GM18511 (cell line): Measurements from ENCODE around the gene NAV2.

ENCODE experiments used
- ATAC-seq: cut with Tn5 transposase; IDR thresholded peaks from one replicate; pipeline ENCODE4 v1.9.1; 2021; ENCODE audit warnings: mild to moderate bottlenecking, moderate library complexity; ENCODE audit not compliant: unreplicated experiment

The NAV2 gene

DNA sequence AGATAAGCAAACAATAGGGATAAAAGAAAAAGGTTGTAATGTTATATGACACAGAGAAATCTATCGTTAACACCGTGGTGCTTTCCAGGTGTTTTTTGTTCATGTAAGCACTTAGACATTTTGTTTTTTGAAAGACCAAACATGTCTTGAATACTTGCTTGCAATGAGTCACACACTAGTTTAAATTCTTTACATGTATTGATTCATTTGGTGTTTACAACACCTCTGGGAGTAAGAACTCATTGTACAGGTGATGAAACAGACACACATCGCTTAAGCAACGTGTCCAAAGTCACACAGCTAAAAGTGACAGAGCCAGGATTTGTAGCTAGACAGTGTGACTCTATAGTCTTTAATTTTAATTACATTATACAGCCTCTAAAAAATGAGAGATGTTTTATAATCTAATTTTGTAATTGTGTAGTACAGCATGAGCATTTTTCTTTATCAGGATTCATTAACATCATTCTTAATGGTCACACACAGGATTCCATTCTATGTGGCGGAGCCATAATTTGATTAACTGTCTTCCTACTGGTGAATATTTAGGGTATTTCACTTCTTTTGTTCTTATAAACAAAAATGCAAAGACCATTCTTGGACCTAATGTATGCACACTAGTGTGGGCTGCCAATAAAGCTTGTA, 298.8 kb downstream of the NAV2 start:
- ATAC-seq = no peak

DNA sequence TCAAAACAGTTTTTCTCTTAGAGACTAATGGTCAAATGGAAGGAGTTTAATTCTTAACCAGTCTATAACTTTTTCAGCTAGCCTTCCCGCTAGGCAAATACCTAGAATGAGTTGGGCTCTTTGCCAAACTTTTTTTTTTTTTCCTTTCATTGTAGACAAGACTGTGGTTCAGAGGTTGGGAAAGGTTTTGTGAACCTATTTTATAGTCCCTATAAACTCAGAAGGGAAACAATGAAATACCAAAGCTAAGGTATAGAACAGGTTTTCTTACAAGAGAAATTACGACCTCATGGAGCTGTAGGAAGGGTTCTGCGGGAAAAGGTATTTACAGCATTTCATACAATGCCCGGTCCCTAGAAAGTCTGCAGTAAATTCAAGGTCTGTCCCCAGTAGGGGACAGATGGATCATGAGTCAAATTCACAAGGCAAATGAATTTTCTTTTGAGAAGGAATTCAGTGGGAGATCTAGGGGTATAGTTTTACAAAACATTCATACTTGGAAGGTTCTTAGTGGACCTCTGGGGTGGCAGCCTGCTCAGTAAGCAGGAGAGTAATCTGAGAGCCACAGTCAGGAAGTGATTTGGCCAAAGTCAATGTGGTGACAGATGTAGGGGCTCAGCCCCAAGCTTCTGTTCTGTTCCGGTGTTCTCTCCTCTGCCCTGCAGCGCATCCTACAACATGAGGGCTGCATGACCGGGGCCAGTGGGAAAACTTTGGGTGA, 300.9 kb downstream of the NAV2 start:
- ATAC-seq = no peak

DNA sequence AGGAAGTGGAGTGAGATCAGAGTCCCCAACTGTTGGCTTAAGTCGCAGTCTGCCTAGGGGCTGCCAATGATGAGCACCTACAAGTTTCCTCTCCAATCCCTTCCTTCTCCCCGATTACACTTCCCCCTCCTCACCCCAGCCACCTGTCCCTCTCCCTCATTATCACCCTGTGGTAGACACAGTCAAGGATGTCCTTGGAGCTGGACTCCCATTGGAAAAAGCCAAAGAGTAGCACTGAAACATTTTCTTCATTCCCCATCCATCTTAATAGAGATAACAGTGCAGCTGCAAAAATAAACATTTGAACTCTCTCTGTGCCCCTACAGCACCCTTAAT, 301.4 kb downstream of the NAV2 start:
- ATAC-seq = no peak

DNA sequence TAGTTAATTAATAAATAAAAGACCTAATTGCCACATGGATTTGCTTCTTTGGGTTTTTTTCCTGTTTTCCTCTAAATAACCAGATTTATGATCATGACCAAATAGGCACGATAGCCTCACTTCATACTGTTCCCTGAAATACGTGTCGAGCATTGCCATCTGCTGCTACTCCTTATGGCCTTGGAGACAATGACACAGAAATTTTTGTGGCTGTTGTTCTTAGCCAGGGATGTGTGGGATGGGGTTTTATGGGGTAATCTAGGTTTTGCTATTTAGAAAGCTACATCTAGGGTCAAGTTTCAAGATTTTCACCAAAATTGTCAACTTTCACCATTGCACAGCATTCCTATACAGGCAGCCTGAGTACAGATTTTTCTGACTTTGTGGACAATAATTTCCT, 302.5 kb downstream of the NAV2 start:
- no peak for ATAC-seq

DNA sequence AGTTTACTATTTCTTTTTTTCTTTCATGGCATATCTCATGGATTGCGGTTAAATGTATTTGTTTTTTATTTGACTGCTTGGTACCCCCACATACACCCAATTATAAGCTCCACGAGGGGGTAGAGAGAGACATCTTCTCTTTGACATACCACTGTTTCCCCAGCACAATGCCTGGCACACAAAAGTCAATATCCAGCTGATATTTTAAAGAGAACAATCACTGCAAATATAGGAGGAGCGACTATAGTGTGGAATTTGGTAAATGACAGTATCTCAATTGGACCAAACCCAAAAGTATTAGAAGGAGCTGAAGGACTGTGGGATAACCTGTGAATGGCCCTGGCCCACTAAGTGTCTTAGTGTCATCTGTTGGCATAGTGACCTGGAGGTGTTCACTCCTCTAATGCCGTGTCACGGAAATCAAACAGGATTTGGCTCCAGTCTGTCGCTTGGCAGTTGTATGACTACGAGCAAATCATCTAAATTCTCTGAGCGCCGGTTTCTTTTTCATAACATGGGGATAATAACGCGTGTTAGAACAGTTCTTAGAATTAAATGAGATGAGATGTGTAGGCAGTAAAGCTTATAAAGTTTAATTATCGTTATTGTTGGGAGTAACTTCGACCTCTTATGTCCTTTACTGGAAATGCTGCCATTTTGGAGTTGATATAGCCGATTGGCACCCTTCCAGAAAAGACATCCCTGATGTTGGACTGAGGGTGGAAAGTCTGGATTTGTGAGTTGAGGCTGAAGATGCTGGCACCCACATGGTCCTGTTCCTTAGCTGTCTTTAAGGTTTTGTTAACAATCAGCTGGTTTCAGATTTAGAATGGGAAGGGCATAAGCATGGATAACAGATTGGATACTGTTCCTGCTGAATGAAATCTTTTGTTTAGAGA, 303.1 kb downstream of the NAV2 start:
- no peak for ATAC-seq

DNA sequence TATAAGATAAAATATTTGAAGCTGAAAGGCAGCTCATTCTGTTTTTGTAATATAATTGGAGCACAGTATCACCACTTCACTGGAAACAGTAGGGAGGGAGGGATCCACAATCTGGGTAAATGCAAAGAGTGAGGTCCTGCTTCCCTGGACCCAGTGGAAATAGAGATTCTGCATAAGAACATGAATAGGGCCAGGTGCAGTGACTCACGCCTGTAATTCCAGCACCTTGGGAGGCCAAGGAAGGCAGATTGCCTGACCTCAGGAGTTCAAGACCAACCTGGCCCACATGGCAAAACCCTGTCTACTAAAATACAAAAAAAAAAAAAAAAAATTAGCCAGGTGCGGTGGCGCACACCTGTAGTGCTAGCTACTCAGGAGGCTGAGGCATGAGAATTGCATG, 303.9 kb downstream of the NAV2 start:
- no peak for ATAC-seq

DNA sequence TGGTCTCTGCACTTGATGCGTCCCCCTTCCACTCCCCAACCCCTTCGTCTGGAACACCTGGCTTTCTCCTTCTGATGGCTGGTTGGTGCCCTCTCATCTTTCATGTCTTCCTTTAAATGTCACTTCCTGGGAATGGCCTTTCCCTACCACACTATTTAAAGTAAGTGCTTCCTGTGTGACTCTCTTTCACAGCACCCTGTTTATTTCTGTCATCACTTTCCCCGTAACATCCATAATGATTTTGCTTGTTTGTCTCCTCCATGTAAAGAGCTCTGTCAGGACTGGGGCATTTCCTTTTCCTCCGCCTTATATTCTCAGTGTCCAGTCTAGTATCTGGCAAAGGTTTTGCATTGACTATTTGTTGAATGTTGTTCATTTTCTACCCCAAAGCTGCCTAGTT, 304.7 kb downstream of the NAV2 start:
- no peak for ATAC-seq

DNA sequence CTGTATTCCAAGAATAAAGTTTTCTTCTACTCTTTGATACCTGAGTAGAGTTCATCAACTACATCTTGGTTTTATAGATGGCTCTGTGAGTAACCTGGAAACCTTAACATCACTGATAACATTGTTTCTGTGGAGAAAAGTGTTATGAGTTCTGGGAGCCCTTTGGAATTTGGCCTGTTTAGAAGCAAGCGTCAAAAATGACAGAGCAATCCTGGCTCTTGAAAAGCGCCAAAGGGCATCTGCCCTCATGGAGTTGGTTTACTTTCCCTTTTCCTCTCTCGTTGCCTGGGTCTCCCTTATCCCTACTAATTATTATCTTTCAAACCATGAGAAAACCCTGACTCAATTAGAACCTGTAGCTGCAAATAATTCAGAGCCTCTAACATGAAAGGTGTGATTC, 307.6 kb downstream of the NAV2 start:
- ATAC-seq = no peak

DNA sequence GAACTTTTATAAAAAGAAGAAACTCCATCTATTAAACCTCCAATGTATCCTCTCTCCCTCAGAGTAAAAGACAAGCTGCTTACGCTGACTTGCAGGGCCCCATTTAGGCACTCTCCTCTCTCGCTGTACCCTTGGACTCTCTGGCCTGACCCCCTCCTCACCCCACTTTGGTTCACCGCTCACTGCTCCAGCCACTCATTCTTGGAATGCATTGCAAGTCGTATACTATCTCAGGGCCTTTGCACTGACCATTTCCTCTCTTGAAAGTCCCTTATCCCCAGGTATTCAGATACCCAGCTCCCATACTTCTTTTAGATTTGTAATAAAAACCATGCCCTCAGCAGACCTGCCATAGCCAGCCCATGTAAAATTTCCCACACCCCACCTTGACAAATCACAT, 308.1 kb downstream of the NAV2 start:
- ATAC-seq = no peak

DNA sequence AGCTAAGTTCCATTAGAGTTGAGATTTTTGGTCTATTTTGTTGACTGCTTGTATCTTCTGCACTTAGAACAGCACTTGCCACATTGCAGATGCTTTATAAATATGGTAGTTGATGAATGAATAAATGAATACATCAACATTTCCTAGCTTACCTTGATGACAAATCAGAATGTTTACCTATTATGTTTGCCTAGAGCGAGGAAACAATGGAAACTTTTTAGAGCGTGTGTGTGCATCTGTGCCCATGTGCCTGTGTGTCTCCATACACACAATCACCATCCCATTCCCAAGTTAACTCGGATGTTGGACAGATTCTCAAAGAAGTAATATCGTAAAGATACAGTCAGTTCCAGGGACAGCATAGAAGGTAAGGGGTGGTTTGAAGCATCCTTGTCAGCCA, 308.6 kb downstream of the NAV2 start:
- no peak for ATAC-seq

DNA sequence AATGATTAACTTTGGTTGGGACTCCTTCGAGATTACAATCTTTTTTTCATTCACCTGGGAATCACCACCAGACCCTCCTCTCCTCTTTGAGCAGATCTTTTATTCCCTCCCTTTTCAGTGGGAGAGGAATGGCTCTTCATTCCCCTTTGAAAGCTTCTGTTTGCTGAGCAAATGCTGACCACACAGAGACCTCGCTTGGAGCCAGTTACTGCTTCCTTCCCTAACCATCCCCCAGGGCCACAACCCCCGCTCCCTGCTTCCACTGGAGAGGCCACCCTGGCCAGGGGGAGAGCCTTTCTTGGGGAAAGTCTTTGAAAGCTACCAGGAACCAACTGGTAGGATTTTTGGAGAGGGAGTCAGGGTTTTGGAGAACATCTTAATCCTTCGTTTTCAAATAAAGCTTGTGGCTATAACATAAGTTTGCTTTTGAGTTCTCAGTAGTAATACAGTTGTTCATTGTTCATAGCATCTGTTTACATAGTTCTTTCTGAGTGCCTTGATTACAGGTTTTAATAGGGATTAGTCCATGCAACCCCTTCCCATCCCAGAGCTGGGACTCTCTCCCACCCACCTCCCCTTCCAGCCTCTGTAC, 309.2 kb downstream of the NAV2 start:
- no peak for ATAC-seq

DNA sequence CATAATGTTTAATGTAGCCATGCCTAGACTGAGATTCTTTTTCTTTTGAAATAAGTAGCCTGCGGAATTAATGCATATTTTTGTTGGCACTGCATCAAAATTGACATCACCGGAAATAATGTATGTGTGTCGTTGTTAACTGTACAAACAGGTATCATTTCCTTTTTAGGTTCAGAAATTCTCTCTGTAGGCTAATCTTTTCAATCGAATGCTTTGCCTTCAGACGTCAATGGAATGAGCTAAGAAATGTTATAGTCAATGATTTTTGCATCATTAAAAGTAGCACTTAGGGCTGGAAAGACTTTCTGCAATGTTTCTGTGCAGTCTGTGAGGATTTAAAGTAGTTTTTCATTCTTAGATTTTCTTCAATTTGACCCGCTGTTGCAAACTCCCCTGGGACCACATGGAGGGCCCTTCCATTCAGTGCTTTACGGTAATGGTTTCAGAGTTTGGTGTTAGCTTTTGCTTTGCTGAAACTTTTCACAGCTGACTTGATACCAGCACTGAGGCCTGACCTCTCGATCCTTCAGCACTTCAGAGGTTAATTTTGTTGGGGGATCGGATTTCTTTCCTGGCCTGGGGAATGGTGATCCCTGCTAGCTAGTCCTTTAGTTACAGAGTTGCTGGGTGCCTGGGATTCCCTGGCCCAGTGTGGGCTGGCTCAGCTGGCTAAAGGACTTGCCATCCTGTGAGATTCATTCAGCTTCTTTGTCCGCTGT, 309.9 kb downstream of the NAV2 start:
- ATAC-seq = no peak

DNA sequence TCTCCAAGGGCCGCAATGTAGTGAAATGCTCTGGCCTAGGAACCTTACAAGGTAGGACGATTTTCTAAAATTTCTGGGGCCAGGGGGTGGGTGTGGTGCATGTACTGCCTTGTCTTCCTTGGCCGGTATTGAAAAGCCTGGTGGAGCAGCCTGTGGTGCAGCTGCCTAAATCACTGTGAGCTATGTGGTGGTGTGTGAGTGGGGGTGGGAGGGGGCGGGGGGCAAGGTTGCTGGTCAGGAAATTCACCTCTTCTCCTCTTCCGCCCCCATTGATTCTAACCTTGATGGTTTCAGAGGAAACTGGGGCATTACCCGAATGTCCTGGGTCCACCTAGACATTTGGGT, 310.4 kb downstream of the NAV2 start:
- ATAC-seq = no peak

DNA sequence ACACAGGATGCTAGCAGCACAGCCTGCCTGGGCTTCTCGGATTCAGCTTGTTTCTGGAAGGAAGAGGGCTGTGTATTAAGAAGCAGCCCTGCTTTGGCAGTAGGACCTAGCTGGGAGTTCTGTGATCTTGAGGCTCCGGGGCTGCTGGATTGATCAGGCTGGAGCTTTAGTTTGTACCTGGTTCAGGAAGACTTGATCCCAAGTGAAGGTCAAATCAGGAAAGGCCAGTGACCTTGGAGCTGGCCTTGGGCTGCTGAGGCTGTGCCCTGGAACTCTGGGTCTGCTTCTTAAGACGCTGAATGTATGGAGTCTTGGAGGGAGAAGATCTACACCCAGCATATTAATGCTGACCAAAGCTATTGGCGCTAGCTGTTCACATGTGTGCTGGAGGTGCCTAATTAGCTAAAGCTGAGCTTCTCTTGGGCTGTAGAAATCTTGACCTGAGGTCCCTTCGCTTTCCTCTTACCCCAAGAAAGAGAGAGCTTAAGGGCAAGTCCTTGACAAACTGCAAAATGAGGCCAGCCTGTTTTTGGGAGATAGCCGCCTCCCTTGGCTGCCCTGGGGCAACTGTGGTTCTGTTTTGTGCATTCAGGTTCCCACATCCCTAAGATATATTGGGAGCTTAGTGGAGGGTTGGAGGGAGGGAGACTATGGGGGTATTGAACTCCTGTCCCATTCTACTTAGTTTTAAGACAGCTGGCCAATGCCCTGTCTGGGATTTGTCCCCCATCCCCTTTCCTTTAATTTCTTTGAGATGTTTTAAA, 311.7 kb downstream of the NAV2 start:
- ATAC-seq = no peak

DNA sequence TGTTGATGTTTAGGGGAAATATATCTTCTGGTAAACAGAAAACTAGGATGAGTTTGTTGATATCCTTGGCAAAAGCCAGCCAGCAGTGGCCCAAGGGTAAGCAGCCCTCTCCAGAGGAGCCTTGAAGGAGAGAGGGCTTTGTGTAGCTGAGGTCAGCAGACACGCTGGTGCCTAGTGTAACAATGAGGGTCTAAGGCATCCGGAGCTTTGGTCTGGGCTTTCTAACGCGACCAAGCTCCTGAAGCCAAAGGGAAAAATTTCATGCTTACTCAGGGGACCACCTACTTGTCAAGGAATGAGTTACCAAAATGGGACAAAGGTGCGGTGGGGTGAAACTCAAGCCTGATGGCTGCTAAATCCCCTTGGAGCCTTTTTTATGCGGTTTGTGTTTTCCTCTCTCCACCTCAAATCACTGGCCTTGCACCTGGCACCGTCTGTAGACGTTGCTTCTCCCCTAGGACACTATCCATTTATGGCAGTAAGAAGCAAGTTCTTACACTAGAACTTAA, 312.7 kb downstream of the NAV2 start:
- ATAC-seq = no peak

DNA sequence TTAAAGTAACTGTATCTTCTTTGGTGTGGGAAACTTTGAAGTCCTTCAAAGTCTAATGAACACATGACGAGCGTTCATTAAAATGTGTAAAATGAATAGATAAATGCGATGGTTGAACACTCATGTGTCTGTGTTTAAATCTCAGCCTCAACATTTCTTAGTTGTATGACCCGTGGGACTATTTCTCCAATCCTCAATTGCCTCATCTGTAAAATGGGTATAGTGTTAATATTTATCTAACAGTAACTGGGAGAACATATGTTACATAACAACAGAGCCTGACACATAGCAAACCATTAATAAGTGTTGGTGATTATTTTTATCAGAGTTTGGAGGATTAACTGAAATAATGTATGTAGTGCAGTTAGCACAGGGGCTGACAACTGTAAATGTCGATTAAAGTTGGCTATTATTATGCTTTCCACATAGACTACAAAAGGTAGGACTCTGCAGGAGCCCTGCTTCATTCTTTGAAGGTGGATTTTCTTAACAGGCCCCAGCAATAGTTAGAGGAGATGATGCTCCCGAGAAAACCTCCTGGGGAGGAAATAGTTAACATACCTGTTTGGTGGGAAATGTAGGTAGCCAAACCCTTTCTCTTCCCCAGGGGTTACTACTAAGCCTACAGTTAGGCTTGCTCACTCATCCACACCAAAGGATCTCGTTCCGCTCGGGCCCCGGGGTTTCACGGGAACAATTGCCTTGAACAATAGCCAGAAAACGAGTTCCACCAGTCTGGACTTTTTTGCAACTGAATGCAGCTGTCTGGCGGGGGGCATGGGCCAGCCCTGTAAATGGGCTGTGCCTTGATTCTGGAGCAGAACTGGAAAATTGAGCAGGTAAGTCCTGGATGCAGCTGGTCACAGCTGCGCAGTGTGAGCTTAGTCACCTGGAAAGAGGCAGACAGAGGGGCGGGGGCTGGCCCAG, 314.3 kb downstream of the NAV2 start:
- ATAC-seq = no peak

DNA sequence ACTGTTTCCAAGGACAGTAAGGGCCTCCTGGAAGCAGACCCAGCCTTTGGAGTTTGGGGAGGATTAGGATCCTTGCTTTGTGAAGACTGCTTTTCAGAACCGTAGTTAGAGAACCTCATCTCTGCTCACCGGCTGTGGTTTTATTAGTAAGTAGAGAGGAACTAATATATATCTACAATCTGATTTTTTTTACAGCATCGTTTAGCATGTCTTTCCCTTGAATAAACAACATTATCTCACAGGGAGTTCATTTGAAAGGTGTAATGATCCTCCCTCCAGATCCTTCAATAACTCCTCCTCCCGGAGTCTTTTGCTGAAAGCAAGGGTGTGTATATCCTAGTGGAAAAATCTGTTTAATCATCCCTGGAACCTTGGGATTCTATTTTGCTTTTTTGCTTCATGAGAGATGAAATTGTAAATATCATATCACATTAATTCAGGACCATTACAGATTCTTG, 314.9 kb downstream of the NAV2 start:
- ATAC-seq = no peak

DNA sequence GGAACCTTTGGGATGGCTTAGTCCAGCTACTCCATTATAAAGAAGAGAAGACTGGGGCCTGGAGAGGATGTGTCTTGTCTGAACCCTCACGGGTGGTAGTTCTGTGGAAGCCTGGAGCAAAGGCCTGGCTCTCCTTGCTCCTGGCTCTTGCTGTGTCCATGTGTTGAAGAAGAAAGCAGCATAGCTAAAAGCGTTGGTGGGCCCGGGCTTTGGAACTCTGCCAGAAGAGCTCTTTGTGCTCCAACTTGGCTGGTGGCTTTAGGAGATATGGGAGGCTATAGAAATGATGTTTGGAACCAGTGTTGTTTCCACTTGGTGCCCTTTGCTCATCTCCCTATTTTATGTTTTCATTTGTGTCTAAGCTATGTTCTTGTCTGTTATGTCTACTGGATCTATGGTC, 316.6 kb downstream of the NAV2 start:
- ATAC-seq = no peak

DNA sequence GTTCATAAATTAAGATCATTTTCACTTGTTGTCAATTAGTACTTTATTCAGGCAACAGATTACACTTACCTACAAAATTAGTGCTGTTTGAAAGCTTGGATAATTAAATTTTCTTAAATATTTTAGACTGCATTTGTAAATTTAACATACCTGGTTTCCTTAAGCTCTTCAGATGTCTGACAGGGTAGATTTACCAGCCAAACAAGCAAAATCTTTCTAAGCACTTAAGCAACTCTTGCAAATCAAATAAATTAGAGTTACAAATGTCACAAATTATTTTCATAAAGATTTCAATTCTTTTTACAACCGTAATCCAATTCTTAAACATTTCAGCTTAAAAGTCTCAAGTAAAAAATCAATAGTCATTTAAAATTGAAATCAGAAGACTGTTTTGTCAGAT, 317.8 kb downstream of the NAV2 start:
- ATAC-seq = no peak
